Fibroblast of lung (primary cell): ENCODE results near the gene ISYNA1. TPM values are rescaled to one million over a fixed set of nuclear protein-coding genes. Genes with fewer than 3 reads are reported as not detected.

Experiments used
- DNase-seq, 2 donors: peaks; one replicate each; pipeline versions ENCODE4 v3.0.0 to v3.0.0-alpha.2; 2010; ENCODE audit warnings: low read depth in 2 of 2
- H2AFZ ChIP-seq: 2 replicates; pipeline ENCODE4 v1.5.1; 2012; ENCODE audit warnings: low read length, control low read depth, inconsistent platforms
- H3K27ac ChIP-seq: 2 replicates; pipeline ENCODE4 v1.5.1; 2011; ENCODE audit warnings: low read length, control low read depth; ENCODE audit not compliant: insufficient read depth
- H3K27me3 ChIP-seq: 2 replicates; pipeline ENCODE4 v1.5.1; 2011; ENCODE audit warnings: mild to moderate bottlenecking, low read length; ENCODE audit not compliant: control insufficient read depth, insufficient read depth
- H3K36me3 ChIP-seq: 2 replicates; pipeline ENCODE4 v1.5.1; 2011; ENCODE audit warnings: low read length; ENCODE audit not compliant: control insufficient read depth, insufficient read depth
- H3K4me1 ChIP-seq: 2 replicates; pipeline ENCODE4 v1.5.1; 2011; ENCODE audit warnings: low read length; ENCODE audit not compliant: control insufficient read depth, insufficient read depth; ENCODE audit errors: extremely low read depth
- H3K4me2 ChIP-seq: 2 replicates; pipeline ENCODE4 v1.5.1; 2011; ENCODE audit warnings: low read length, control low read depth; ENCODE audit not compliant: insufficient read depth; ENCODE audit errors: extremely low read depth
- H3K4me3 ChIP-seq, 4 experiments: fragments of 200-600 bp in 1 of 4; sonication (generic) in 1 of 4; replicated peaks in 1 of 4; 2 replicates each; pipeline ENCODE4 v1.5.1; 2011 to 2016; ENCODE audit warnings: low read length in 4 of 4, low read depth in 3 of 4, mild to moderate bottlenecking in 3 of 4, control low read depth in 2 of 4, inconsistent platforms in 1 of 4, mixed read lengths in 1 of 4; ENCODE audit not compliant: insufficient read depth in 1 of 4; ENCODE audit errors: control extremely low read depth in 1 of 4
- H3K79me2 ChIP-seq: 2 replicates; pipeline ENCODE4 v1.5.1; 2012; ENCODE audit warnings: mild to moderate bottlenecking, low read length, inconsistent platforms; ENCODE audit not compliant: control insufficient read depth, insufficient read depth
- H3K9ac ChIP-seq: 2 replicates; pipeline ENCODE4 v1.5.1; 2011; ENCODE audit warnings: mild to moderate bottlenecking, low read length, control low read depth; ENCODE audit not compliant: insufficient read depth
- H3K9me3 ChIP-seq: 2 replicates; pipeline ENCODE4 v1.5.1; 2012; ENCODE audit warnings: low read depth, low read length; ENCODE audit not compliant: control insufficient read depth, insufficient read depth
- H4K20me1 ChIP-seq: 2 replicates; pipeline ENCODE4 v1.5.1; 2011; ENCODE audit warnings: low read length; ENCODE audit not compliant: control insufficient read depth, insufficient read depth; ENCODE audit errors: extremely low read depth
- EZH2 ChIP-seq: IDR thresholded peaks from 2 replicates; pipeline ENCODE4 v1.5.1; 2012; ENCODE audit warnings: low read length, control low read depth, mild to moderate bottlenecking; ENCODE audit errors: missing control alignments
- polyA plus RNA-seq, 2 donors: library from polyadenylated mRNA; depleted of rRNA in 1 of 2; stranded (reverse) in 1 of 2; unstranded in 1 of 2; fragments of >200 nt; gene quantifications; 2 replicates each; pipeline ENCODE4 v1.2.1, GENCODE V29; 2011 to 2012; ENCODE audit warnings: missing spikeins in 1 of 2
- total RNA-seq: library from RNA; depleted of rRNA; stranded (reverse); fragments of >200 nt; gene quantifications from 2 replicates; pipeline ENCODE4 v1.2.1, GENCODE V29; 2014
- TF ChIP-seq, protein P1 (sequence below), 2 donors: IDR thresholded peaks in 1 of 2; conservative IDR thresholded peaks in 1 of 2; 1 replicate in 1 of 2; 2 replicates in 1 of 2; pipeline ENCODE4 v1.5.1; 2011 to 2012; ENCODE audit warnings: low read length in 2 of 2, control low read depth in 1 of 2, inconsistent platforms in 1 of 2, low read depth in 1 of 2, mild to moderate bottlenecking in 1 of 2

The ISYNA1 gene
- total and polyA plus RNA-seq, 2 donors (not counting 1 experiment from before 2014, with no cell fraction given): 10.3 to 25.6 TPM

DNA sequence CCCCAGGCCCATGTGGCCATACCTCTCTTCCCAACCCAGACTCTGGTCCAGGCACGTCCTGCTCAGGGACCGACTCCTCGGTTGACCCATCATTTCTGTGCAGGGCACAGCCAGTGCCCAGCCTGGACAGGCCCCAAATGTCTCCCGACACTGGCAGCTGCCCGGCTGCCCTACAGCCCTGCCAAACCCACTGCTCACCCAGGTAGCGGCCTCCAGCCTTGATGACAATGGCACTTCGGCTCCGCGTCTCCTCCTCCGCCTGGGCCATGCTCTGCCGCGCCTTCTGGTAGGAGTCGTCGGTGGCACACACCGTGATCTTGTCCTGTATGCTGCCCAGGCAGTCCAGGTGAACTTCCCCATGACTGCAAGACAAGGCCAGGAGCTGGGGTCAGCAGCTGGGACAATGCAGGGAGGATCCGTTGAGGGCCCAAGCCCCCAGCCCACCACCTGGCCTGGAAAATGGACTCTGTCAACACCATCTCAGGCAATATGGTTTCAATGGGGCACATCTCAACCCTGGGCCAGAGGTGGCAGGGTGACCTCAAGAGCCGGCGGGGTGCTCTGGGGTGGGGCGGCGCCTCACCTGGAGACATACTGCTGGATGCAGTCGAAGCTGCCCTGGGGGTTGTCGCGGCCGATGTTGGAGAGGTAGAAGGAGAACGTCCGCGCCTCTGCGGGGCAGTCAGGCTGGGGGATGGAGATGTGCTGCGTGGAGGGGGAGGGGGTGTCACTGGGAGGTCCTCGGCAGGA is 27.5 kb upstream of the ISYNA1 start:
- H4K20me1 ChIP-seq: no peaks in the 10 kb centered on the region
- DNase-seq: no peak
- peaks cover 21% of the 10 kb centered on the region for H3K36me3 ChIP-seq
- peak overlapping the region; percentile 46 for H3K4me2 ChIP-seq
- H3K27ac ChIP-seq: peak overlapping the region; percentile 68
- peaks cover 22% of the 10 kb centered on the region for H3K79me2 ChIP-seq
- no peak overlapping the region for H3K4me3 ChIP-seq
- no peaks in the 10 kb centered on the region for H3K27me3 ChIP-seq
- peak overlapping the region; percentile 38 for H3K9ac ChIP-seq
- TF ChIP-seq EZH2: no peak
- TF ChIP-seq, protein P1, sequence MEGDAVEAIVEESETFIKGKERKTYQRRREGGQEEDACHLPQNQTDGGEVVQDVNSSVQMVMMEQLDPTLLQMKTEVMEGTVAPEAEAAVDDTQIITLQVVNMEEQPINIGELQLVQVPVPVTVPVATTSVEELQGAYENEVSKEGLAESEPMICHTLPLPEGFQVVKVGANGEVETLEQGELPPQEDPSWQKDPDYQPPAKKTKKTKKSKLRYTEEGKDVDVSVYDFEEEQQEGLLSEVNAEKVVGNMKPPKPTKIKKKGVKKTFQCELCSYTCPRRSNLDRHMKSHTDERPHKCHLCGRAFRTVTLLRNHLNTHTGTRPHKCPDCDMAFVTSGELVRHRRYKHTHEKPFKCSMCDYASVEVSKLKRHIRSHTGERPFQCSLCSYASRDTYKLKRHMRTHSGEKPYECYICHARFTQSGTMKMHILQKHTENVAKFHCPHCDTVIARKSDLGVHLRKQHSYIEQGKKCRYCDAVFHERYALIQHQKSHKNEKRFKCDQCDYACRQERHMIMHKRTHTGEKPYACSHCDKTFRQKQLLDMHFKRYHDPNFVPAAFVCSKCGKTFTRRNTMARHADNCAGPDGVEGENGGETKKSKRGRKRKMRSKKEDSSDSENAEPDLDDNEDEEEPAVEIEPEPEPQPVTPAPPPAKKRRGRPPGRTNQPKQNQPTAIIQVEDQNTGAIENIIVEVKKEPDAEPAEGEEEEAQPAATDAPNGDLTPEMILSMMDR (conservative IDR thresholded peaks at IDR 0.05 in 1 of 2, IDR thresholded peaks at IDR 0.05 in 1 of 2; ENCODE audit: low read depth in 1 of 2, low read length in 2 of 2): no peak
- H3K4me1 ChIP-seq: peaks cover 35% of the 10 kb centered on the region
- H2AFZ ChIP-seq: no peak overlapping the region
- H3K9me3 ChIP-seq: no peaks in the 10 kb centered on the region

DNA sequence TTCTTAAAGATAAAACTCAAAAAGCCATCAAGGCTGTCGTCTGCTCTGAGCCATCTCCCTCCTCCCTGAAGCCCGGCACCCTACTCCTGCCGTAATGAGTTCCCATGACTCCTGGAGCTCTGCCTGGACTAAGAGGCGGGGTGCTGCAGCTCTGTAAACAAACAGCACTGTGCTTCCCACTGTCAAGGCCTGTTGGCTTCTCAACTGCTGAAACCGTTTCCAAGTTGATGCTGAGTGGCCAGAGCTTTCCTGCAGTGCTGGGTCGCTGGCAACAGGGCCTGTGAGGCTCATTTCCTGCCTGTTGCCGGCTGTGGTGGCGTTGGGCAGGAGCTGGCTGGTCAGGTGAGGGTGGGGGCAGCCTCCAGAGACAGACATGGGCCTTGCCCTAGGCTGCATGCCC is 26.7 kb upstream of the ISYNA1 start:
- Histone ChIP-seq H3K9ac (peak overlapping the region; percentile 38), H3K27ac (peak overlapping the region; percentile 68)
- TF ChIP-seq EZH2: no peak
- TF ChIP-seq, protein P1 (conservative IDR thresholded peaks at IDR 0.05 in 1 of 2, IDR thresholded peaks at IDR 0.05 in 1 of 2; ENCODE audit: low read depth in 1 of 2, low read length in 2 of 2): no peak

DNA sequence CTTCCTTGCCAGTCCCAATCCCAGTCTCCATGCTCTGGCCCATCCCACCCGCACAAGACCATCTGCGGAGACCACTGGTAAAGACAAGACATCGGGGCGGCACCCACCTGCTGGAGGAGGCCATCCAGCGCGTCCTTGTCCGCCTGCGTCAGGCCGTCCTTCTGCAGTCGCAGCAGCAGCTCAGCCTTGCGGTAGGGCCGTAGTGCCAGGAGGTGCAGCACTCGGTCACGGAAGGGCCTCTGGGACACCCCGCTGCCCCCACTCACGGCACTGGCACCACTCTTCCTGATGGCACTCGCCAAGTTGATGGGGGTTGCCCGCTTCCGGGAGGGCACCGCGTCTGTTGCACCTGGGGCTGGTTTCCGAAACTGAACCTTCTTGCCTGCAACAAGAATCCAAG is 23.5 kb upstream of the ISYNA1 start:
- Histone ChIP-seq H4K20me1 (no peaks in the 10 kb centered on the region), H3K27me3 (no peaks in the 10 kb centered on the region), H3K27ac (peak overlapping the region; percentile 96), H3K4me3 (no peak overlapping the region), H3K9me3 (no peaks in the 10 kb centered on the region), H3K4me1 (peaks cover 37% of the 10 kb centered on the region), H3K4me2 (no peak overlapping the region), H3K79me2 (peaks cover 7% of the 10 kb centered on the region), H2AFZ (no peak overlapping the region), H3K36me3 (peaks cover 27% of the 10 kb centered on the region), H3K9ac (no peak overlapping the region)
- TF ChIP-seq, protein P1 (conservative IDR thresholded peaks at IDR 0.05 in 1 of 2, IDR thresholded peaks at IDR 0.05 in 1 of 2; ENCODE audit: low read depth in 1 of 2, low read length in 2 of 2): no peak
- TF ChIP-seq EZH2: no peak
- DNase-seq: no peak

More for the DNA sequence above, 26.7 kb upstream of the ISYNA1 start:
- peaks cover 24% of the 10 kb centered on the region for H3K36me3 ChIP-seq
- peak; percentile 94 to 98 for DNase-seq
- H3K79me2 ChIP-seq: peaks cover 22% of the 10 kb centered on the region
- H3K4me1 ChIP-seq: peaks cover 38% of the 10 kb centered on the region
- no peaks in the 10 kb centered on the region for H3K27me3 ChIP-seq
- H3K9me3 ChIP-seq: no peaks in the 10 kb centered on the region
- no peak overlapping the region for H3K4me3 ChIP-seq
- H2AFZ ChIP-seq: no peak overlapping the region
- H3K4me2 ChIP-seq: peak overlapping the region; percentile 46
- no peaks in the 10 kb centered on the region for H4K20me1 ChIP-seq
